Glutamatergic neuron (in vitro differentiated cells): Measurements from ENCODE around the gene KIRREL3. TPM values are rescaled to one million over a fixed set of nuclear protein-coding genes. Genes with fewer than 3 reads are reported as not detected.

Experiments used
- DNase-seq: peaks from one replicate; pipeline ENCODE4 v3.0.0; 2022
- H3K27ac Mint-ChIP-seq: one replicate; pipeline ENCODE4 v1.8.0; 2020; ENCODE audit warnings: mild to moderate bottlenecking, mixed read lengths, inconsistent platforms; ENCODE audit not compliant: unreplicated experiment
- H3K27me3 Mint-ChIP-seq: one replicate; pipeline ENCODE4 v1.8.0; 2020; ENCODE audit warnings: mild to moderate bottlenecking, moderate library complexity, mixed read lengths, inconsistent platforms; ENCODE audit not compliant: unreplicated experiment
- H3K36me3 Mint-ChIP-seq: one replicate; pipeline ENCODE4 v1.8.0; 2020; ENCODE audit warnings: mild to moderate bottlenecking, mixed read lengths, inconsistent platforms; ENCODE audit not compliant: unreplicated experiment
- H3K4me1 Mint-ChIP-seq: one replicate; pipeline ENCODE4 v1.8.0; 2020; ENCODE audit warnings: mild to moderate bottlenecking, low read depth, mixed read lengths, inconsistent platforms; ENCODE audit not compliant: unreplicated experiment
- H3K4me3 Mint-ChIP-seq: one replicate; pipeline ENCODE4 v1.8.0; 2020; ENCODE audit warnings: mild to moderate bottlenecking, mixed read lengths, inconsistent platforms; ENCODE audit not compliant: unreplicated experiment
- H3K9me3 Mint-ChIP-seq: one replicate; pipeline ENCODE4 v1.8.0; 2020; ENCODE audit warnings: mild to moderate bottlenecking, moderate library complexity, mixed read lengths, inconsistent platforms; ENCODE audit not compliant: unreplicated experiment
- total RNA-seq: library from RNA; stranded (reverse); fragmentation: NEBNext Ultra II Directional; extraction: Animal tissue kit (Norgen Biotek cat#: 25700); gene quantifications from one replicate; pipeline ENCODE4 v1.2.1, GENCODE V29; 2021; ENCODE audit not compliant: unreplicated experiment
- TF ChIP-seq, protein P1 (sequence below): fragments of 200-600 bp; sonication (generic); IDR thresholded peaks from one replicate; pipeline ENCODE4 v1.5.0; 2021; ENCODE audit not compliant: partially characterized antibody, unreplicated experiment

Gene KIRREL3
- total RNA-seq, 1 donor from 2014 or later, result 25.3 TPM

DNA sequence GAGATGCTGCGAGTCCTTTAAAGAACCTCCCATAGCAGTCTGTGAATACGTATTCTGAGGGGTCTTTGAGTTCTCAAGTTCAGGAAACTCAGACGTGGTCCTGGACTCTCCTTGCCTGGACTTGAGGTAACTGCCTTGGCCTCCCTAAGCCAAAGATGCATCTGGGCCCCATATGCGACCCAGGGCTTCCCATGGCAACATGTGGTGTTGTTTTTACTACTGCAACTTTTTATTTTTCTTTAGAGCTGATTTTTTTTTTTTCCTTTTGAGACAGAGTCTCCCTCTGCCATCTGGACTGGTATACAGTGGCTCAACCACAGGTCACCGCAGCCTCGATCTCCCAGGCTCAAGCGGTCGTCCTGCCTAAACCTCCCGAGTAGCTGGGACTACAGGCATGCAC is 324.0 kb downstream of the KIRREL3 start:
- DNase-seq, result no peak
- Mint-ChIP-seq H3K36me3 (no peaks in the 10 kb centered on the region), H3K4me1 (peaks cover 12% of the 10 kb centered on the region), H3K27ac (no peak overlapping the region), H3K9me3 (no peaks in the 10 kb centered on the region), H3K4me3 (no peak overlapping the region), H3K27me3 (peaks cover 4% of the 10 kb centered on the region)
- TF ChIP-seq, protein P1, sequence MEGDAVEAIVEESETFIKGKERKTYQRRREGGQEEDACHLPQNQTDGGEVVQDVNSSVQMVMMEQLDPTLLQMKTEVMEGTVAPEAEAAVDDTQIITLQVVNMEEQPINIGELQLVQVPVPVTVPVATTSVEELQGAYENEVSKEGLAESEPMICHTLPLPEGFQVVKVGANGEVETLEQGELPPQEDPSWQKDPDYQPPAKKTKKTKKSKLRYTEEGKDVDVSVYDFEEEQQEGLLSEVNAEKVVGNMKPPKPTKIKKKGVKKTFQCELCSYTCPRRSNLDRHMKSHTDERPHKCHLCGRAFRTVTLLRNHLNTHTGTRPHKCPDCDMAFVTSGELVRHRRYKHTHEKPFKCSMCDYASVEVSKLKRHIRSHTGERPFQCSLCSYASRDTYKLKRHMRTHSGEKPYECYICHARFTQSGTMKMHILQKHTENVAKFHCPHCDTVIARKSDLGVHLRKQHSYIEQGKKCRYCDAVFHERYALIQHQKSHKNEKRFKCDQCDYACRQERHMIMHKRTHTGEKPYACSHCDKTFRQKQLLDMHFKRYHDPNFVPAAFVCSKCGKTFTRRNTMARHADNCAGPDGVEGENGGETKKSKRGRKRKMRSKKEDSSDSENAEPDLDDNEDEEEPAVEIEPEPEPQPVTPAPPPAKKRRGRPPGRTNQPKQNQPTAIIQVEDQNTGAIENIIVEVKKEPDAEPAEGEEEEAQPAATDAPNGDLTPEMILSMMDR, result no peak

DNA sequence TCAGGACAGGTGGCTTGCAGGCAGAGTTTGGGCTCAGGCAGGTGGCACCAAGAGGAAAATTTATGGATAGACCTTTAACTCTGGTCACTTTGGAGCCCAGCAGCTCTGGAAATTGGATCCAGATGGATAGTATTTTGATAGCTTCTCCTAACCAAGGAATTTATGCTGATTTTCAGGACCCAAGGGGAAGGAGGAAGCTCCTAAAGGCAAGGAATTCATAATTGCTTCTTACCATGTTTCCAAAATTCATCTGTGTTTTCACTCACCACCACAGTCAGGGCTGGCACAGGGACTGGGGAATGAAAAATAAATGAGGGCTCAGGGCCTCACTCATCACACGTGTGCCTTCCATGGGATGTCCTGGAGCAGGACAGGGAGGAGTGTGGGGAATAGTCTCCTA is 327.3 kb downstream of the KIRREL3 start:
- Mint-ChIP-seq H3K36me3 (no peaks in the 10 kb centered on the region), H3K4me3 (no peak overlapping the region), H3K4me1 (peaks cover 8% of the 10 kb centered on the region), H3K27ac (no peak overlapping the region), H3K9me3 (no peaks in the 10 kb centered on the region), H3K27me3 (peaks cover 4% of the 10 kb centered on the region)
- no peak for DNase-seq
- TF ChIP-seq, protein P1, result no peak

DNA sequence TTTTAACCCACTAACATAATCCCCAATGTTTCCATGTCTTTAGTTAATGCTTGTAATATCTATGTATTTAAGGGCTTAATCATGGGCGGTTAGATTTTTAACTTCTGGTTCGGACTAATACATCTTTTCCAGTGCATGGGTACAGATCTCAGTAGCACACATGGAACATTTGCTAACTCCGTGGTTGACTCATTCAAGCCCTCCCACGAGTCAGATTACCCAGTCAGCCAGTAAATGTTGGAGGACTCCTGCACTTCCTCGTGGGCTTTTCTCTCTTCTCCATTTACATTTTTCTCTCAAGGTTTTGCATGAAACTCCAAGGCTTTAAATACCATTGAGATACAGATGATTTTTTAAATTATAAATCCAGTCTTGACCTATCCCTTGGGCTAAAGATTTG is 331.2 kb downstream of the KIRREL3 start:
- no peak for DNase-seq
- TF ChIP-seq, protein P1, result no peak
- H3K9me3 Mint-ChIP-seq, result no peaks in the 10 kb centered on the region
- H3K4me3 Mint-ChIP-seq, result no peak overlapping the region
- H3K27me3 Mint-ChIP-seq, result peaks cover 4% of the 10 kb centered on the region
- H3K36me3 Mint-ChIP-seq, result no peaks in the 10 kb centered on the region
- no peak overlapping the region for H3K27ac Mint-ChIP-seq
- H3K4me1 Mint-ChIP-seq, result peaks cover 1% of the 10 kb centered on the region

GRCh38 chr11:126664643-126665042 is 335.9 kb downstream of the KIRREL3 start:
- TF ChIP-seq, protein P1, result no peak
- no peaks in the 10 kb centered on the region for H3K36me3 Mint-ChIP-seq
- no peak overlapping the region for H3K4me3 Mint-ChIP-seq
- H3K27ac Mint-ChIP-seq, result no peak overlapping the region
- H3K9me3 Mint-ChIP-seq, result peaks cover 4% of the 10 kb centered on the region
- H3K27me3 Mint-ChIP-seq, result no peaks in the 10 kb centered on the region
- H3K4me1 Mint-ChIP-seq, result no peaks in the 10 kb centered on the region
- DNase-seq, result no peak

DNA sequence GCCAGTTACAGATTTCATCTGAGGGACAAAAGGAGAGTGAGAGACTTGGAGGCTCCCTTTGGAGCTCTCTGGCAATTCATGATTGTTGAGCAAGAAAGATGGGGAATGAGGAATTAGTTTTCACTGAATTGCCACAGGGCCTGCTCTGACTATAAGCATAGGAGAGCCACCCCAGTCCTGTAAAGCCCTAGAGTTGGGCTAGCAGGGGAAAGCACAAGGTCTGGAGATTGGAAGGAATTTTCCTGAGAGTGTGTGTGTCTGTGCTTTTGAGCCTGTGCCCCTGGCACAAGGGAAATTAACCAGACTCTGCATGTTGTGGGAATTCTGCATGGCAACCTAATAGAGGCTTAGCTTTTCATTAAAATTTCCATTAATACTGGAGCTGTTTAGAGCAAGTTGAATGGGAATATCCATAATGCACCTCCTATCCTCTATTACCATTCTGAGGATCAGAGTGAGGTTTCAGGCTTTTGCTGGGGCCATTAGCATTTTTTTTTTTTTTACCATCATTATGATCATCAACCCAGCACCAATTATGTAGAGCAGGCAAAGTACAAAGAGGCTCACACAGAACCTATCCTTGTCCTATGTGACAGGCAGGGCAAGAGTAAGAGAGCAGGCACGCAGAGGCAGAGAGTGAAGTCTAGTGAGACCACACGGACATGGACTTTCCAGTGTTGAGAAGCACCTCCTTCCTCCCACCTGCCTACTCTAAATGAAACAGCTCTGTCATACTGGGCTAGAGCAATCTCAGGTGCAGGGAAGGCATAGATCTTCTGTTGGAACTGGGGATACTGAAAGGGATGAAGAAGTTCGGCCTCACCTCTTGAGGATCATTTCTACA is 336.6 kb downstream of the KIRREL3 start:
- H3K4me1 Mint-ChIP-seq, result no peaks in the 10 kb centered on the region
- H3K27me3 Mint-ChIP-seq, result no peaks in the 10 kb centered on the region
- H3K9me3 Mint-ChIP-seq, result peaks cover 6% of the 10 kb centered on the region
- no peaks in the 10 kb centered on the region for H3K36me3 Mint-ChIP-seq
- no peak for DNase-seq
- H3K27ac Mint-ChIP-seq, result no peak overlapping the region
- TF ChIP-seq, protein P1, result no peak
- H3K4me3 Mint-ChIP-seq, result no peak overlapping the region
